HFF-Myc (cell line): ENCODE data around the gene USP2.
A peak's percentile ranks its signal among the peaks of the same experiment; 100 is the strongest.

Experiments used
- DNase-seq: peaks from one replicate; pipeline ENCODE4 v3.0.0-alpha.2; 2011; ENCODE audit warnings: low read depth; ENCODE audit errors: extremely low read depth
- H3K4me3 ChIP-seq: replicated peaks from 2 replicates; pipeline ENCODE4 v1.5.1; 2011; ENCODE audit warnings: low read depth, mild to moderate bottlenecking, control low read depth, low read length
- CTCF ChIP-seq: IDR thresholded peaks from 2 replicates; pipeline ENCODE4 v1.5.1; 2012; ENCODE audit warnings: mild to moderate bottlenecking, low read depth, low read length, control low read depth; ENCODE audit errors: missing control alignments

The USP2 gene

DNA sequence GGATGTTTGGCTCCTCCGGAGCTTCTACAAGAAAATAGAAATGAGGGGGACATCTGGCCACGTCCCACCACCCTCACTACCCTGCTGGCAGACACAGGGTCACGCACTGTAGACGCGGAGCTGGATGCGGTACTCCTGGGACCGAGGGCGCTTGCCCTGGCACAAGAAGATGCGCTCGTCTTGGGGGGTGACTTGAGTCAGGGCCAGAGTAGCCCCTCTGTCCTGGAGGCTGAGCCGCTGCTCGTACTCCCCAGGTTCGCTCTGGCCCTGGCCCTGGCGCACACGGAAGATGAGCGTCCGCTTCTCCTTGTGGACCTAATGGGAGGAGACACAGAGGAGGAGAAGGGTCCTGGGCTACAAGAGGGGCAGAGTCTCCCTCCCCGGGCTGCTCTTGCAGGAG lies 66.8 kb downstream of the USP2 start:
- DNase-seq = no peak
- no peak overlapping the region for H3K4me3 ChIP-seq
- no peak for TF ChIP-seq CTCF

DNA sequence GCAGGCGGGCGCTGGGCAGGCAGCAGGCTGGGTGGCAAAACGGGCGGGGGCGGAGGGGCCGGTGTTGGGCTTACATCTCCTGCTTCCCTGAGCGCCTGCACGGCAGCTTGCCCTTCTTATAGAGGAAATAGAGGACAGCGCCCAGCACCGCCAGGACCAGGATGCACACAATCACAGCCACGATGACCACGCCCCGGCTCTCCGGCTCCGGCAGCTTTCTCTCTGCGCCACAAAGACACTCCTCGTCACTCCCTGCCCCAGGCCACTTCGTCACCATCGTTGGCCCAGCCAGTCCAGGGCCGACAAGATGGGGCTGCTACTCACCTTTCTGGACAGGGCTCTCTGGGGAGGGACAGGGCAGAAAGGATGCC lies 70.8 kb downstream of the USP2 start:
- no peak for DNase-seq
- no peak for TF ChIP-seq CTCF
- no peak overlapping the region for H3K4me3 ChIP-seq

DNA sequence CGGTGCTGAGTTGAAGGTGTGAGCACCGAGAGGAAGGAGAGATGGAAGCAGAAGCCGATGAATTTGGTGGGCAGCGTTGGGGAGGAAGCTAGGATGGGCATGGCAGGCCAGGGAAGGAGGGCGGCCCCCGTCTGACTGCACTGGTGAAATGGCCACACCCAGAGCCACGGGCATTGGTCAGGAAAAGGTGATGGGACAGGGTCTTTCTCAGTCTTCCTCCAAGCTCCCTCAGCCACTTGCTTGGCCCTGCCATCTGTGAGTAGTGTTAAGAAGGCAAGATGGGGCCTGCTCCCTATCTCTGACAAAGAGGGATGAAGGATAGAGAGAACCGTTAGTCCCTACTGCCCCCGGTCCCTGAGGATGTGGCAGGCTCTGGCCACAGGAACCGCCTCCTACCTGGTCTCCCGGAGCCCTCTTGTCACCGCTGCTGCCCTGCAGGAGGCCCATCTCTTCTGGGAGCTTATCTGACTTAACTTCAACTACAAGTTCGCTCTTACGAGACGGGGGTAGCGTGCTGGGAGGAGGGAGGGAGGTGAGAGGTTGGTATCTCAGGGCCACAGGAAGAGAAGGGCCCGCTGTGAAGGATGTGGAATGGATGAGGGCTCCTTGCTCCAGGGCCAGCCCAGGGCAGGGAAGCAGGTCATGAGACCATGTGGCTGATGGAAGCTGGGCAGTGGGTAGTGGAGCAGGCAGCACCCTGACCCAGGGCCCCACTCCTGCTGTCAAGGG lies 71.4 kb downstream of the USP2 start:
- no peak for TF ChIP-seq CTCF
- H3K4me3 ChIP-seq = no peak overlapping the region
- no peak for DNase-seq

DNA sequence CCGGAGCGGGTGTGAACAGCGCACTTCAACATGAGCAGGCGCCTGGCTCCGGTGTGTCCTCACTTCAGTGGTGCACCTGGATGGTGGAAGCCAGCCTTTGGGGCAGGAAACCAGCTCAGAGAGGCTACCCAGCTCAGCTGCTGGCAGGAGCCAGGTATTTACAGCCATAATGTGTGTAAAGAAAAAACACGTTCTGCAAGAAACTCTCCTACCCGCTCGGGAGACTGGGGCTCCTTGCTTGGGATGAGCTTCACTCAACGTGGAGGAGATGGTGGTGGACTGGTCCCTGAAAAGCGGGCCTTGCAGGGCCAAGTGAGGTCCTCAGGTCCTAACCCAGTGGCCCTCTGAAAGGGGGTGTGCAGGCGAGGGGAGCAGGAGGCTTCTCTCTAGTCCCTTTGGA lies 72.1 kb downstream of the USP2 start:
- no peak for TF ChIP-seq CTCF
- DNase-seq = no peak

DNA sequence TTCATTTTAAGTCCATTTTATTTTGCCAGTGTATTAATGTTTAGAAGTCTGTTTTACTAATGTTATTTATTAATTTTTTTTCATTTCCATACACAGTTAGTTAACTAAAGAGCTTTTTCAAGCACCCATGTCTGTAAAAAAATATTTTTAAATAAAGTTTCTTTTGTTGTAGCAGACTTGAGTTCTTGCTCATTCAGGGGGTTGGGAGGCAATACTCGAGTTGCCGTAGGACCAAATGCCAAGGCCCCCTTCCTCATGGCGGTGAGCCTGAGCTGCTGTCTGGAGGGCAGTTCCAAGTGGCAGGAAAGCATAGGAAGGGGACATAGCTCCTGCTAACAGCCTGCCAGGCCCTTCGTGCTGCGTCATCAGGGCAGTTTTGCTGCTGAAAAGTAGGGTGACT lies 73.5 kb downstream of the USP2 start:
- no peak overlapping the region for H3K4me3 ChIP-seq
- DNase-seq = no peak
- no peak for TF ChIP-seq CTCF

More for the DNA sequence above, 72.1 kb downstream of the USP2 start:
- H3K4me3 ChIP-seq = no peak overlapping the region

- no peak for DNase-seq
- peak; percentile 14 for TF ChIP-seq CTCF
Measured at GRCh38 chr11:119307219-119307618, 74.3 kb downstream of the USP2 start.

GRCh38 chr11:119306373-119306890 lies 75.1 kb downstream of the USP2 start:
- H3K4me3 ChIP-seq = no peak overlapping the region
- TF ChIP-seq CTCF = no peak
- no peak for DNase-seq

More at GRCh38 chr11:119307219-119307618, 74.3 kb downstream of the USP2 start:
- no peak overlapping the region for H3K4me3 ChIP-seq
